ENCODE data around the gene ZC3H7B. TPM values are rescaled to one million over a fixed set of nuclear protein-coding genes. Genes with fewer than 3 reads are reported as not detected.

Gene ZC3H7B
- total and polyA plus RNA-seq, 11 donors: 29.7 to 50.4 (median 37.1) TPM

GRCh38 chr22:41356430-41357028, 55.2 kb downstream of the ZC3H7B start:
- no peaks in the 10 kb centered on the region for H3K27me3 ChIP-seq
- no peak for ATAC-seq
- 94 to 95% (median 95%) methylated on average over 15 to 25 of the region's 25 CpGs for WGBS, 4 donors
- H3K36me3 ChIP-seq: peaks cover 0 to 74% (median 65%) of the 10 kb centered on the region in 9 donors
- H3K9me3 ChIP-seq: no peaks in the 10 kb centered on the region
- no peak overlapping the region for H3K27ac ChIP-seq
- no peak overlapping the region for H3K4me3 ChIP-seq
- intact Hi-C loops (cut with DNase I): no loop called here
- peaks cover 0 to 7% (median 0%) of the 10 kb centered on the region in 12 donors for H3K4me1 ChIP-seq
- no peak for TF ChIP-seq CTCF (IDR thresholded peaks at IDR 0.05)
- no peak for TF ChIP-seq POLR2A (IDR thresholded peaks at IDR 0.05)
- DNase-seq: no peak

- intact Hi-C loops (cut with DNase I): no loop called here
- TF ChIP-seq CTCF (IDR thresholded peaks at IDR 0.05) (no peak), POLR2A (IDR thresholded peaks at IDR 0.05) (no peak)
- peaks cover 0 to 68% (median 59%) of the 10 kb centered on the region in 9 donors for H3K36me3 ChIP-seq
- no peaks in the 10 kb centered on the region for H3K9me3 ChIP-seq
- peaks cover 0 to 7% (median 0%) of the 10 kb centered on the region in 12 donors for H3K4me1 ChIP-seq
- WGBS, 4 donors: 92 to 95% (median 93%) methylated on average over 6 to 16 of the region's 16 CpGs
- no peak for DNase-seq
- no peaks in the 10 kb centered on the region for H3K27me3 ChIP-seq
- no peak overlapping the region for H3K4me3 ChIP-seq
- H3K27ac ChIP-seq: no peak overlapping the region
- no peak for ATAC-seq
Measured at GRCh38 chr22:41357191-41357590, 55.9 kb downstream of the ZC3H7B start.

DNA sequence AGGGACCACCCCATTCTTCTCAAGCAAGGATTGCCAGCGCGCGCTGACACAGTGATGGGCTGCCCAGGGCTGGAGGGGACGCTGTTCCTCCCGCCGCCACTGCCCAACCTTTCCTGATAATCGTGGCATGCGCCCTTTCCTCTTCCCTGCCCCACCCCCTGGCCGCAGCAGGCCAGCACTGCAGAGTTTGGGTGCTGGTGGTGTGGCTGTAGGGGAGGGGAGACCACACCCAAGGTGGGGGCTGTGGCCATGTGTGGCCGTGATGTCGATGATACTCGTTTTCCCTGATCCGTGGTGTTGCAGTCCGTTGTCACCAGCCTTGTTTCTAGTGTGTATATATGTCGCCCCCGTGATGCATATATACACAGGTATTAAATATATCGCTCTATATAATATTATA, 57.6 kb downstream of the ZC3H7B start:
- Histone ChIP-seq H3K27ac (no peak overlapping the region), H3K9me3 (no peaks in the 10 kb centered on the region), H3K27me3 (no peaks in the 10 kb centered on the region), H3K4me1 (peaks cover 0 to 7% (median 0%) of the 10 kb centered on the region in 12 donors), H3K4me3 (no peak overlapping the region), H3K36me3 (peaks cover 0 to 50% (median 41%) of the 10 kb centered on the region in 9 donors)
- DNase-seq: no peak
- 77 to 83% (median 79%) methylated on average over 17 of the region's 17 CpGs for WGBS, 4 donors
- ATAC-seq: peak in 1 of 4 donors; percentile 31
- intact Hi-C loops (cut with DNase I): no loop called here
- TF ChIP-seq POLR2A (IDR thresholded peaks at IDR 0.05) (no peak), CTCF (IDR thresholded peaks at IDR 0.05) (no peak)

DNA sequence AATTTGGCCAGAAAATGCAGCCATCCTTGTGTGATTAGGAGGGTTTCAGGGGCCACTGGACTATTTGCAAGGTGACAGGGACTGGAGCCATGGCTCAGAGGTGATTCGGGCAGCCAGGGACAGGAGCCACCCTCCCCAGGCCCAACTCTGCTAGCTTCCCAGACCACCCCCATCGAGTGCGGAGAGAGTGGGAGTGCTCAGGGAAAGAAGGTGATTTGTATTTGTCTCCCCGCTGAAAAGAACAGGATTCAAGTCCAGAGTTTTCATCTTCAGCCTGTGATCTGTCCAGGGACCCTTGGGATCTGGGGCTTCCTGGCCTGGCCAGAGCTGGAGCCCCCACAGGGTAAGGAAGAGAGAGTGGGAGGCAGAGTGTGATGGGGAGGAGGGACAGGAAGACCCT, 58.1 kb downstream of the ZC3H7B start:
- no peak overlapping the region for H3K27ac ChIP-seq
- peaks cover 0 to 46% (median 37%) of the 10 kb centered on the region in 9 donors for H3K36me3 ChIP-seq
- DNase-seq (no peak), ATAC-seq (no peak)
- H3K9me3 ChIP-seq: no peaks in the 10 kb centered on the region
- peaks cover 0 to 7% (median 0%) of the 10 kb centered on the region in 12 donors for H3K4me1 ChIP-seq
- H3K4me3 ChIP-seq: no peak overlapping the region
- TF ChIP-seq POLR2A (IDR thresholded peaks at IDR 0.05) (no peak), CTCF (IDR thresholded peaks at IDR 0.05) (no peak)
- H3K27me3 ChIP-seq: no peaks in the 10 kb centered on the region
- 74 to 86% (median 84%) methylated on average over 4 of the region's 4 CpGs for WGBS, 4 donors
- intact Hi-C loops (cut with DNase I): no loop called here
